Measurements from ENCODE around the gene COL9A3.

COL9A3 gene

GRCh38 chr20:62792940-62793756, 23.7 kb upstream of the COL9A3 start:
- TF ChIP-seq CTCF (IDR thresholded peaks at IDR 0.05; ENCODE audit: extremely low read depth, missing control alignments) = no peak
- DNase-seq (ENCODE audit: low spot score) = no peak

- no peak for DNase-seq (ENCODE audit: low spot score)
- TF ChIP-seq CTCF (IDR thresholded peaks at IDR 0.05; ENCODE audit: extremely low read depth, missing control alignments) = no peak
Measured at GRCh38 chr20:62793757-62794006, 23.2 kb upstream of the COL9A3 start.

- DNase-seq (ENCODE audit: low spot score) = peak; percentile 98
- TF ChIP-seq CTCF (IDR thresholded peaks at IDR 0.05; ENCODE audit: extremely low read depth, missing control alignments) = no peak
Measured at GRCh38 chr20:62794007-62794724, 22.7 kb upstream of the COL9A3 start.

- peak; percentile 75 for DNase-seq (ENCODE audit: low spot score)
- no peak for TF ChIP-seq CTCF (IDR thresholded peaks at IDR 0.05; ENCODE audit: extremely low read depth, missing control alignments)
Measured at GRCh38 chr20:62795023-62795761, 21.7 kb upstream of the COL9A3 start.

GRCh38 chr20:62796699-62797491, 20.0 kb upstream of the COL9A3 start:
- DNase-seq (ENCODE audit: low spot score) = no peak
- no peak for TF ChIP-seq CTCF (IDR thresholded peaks at IDR 0.05; ENCODE audit: extremely low read depth, missing control alignments)

GRCh38 chr20:62797671-62798532, 18.9 kb upstream of the COL9A3 start:
- no peak for DNase-seq (ENCODE audit: low spot score)
- TF ChIP-seq CTCF (IDR thresholded peaks at IDR 0.05; ENCODE audit: extremely low read depth, missing control alignments) = no peak
